ENCODE data around the gene CX3CL1. TPM values are rescaled to one million over a fixed set of nuclear protein-coding genes. Genes with fewer than 3 reads are reported as not detected.

CX3CL1 gene
- total and polyA plus RNA-seq, 10 of the 15 experiments (the other 5 are each of a cell fraction or from before 2014, with no cell fraction given): 0.03 to 1.2 (median 0.46) TPM

GRCh38 chr16:57357330-57358085 lies 14.8 kb upstream of the CX3CL1 start (continued):
- no peak for TF ChIP-seq KLF5 (IDR thresholded peaks at IDR 0.05; ENCODE audit: partially characterized antibody)
- TF ChIP-seq E2F4 (IDR thresholded peaks at IDR 0.05; ENCODE audit: low read depth, low read length): no peak
- TF ChIP-seq ZZZ3 (IDR thresholded peaks at IDR 0.05; ENCODE audit: control insufficient read depth, insufficient read length, low read depth): no peak
- peak in 1 of 2 experiments; percentile 63; a peak in 2 of 4 replicates for TF ChIP-seq ETV6 (conservative IDR thresholded peaks at IDR 0.05 in 1 of 2, IDR thresholded peaks at IDR 0.05 in 1 of 2; ENCODE audit: borderline replicate concordance in 1 of 2, low read depth in 1 of 2)
- TF ChIP-seq NFIC (IDR thresholded peaks at IDR 0.05; ENCODE audit: low read depth, low read length): peak; percentile 59; the same call in 1 of the 2 replicates
- TF ChIP-seq ZBTB4 (CRISPR knock-in tag; IDR thresholded peaks at IDR 0.05): no peak
- no peak for TF ChIP-seq STAT3 (IDR thresholded peaks at IDR 0.05; ENCODE audit: low read depth, low read length)
- no peak for TF ChIP-seq ASH2L (IDR thresholded peaks at IDR 0.05; ENCODE audit: borderline replicate concordance, low read depth)
- peak; percentile 73; the same call in 1 of the 2 replicates for TF ChIP-seq CREM (IDR thresholded peaks at IDR 0.05; ENCODE audit: low read depth)
- peak; percentile 77; the same call in 1 of the 2 replicates for TF ChIP-seq DPF2 (IDR thresholded peaks at IDR 0.05)
